PC-9 (cell line): ENCODE results near the gene DDI2.

ENCODE experiments used
- CTCF ChIP-seq: fragments of 200-600 bp; sonication (generic); conservative IDR thresholded peaks from 2 replicates; pipeline ENCODE4 v1.6.1; 2017; ENCODE audit warnings: mixed run types, antibody characterized with exemption, mild to moderate bottlenecking, moderate library complexity
- EZH2 ChIP-seq: fragments of 200-600 bp; sonication (generic); IDR thresholded peaks from 2 replicates; pipeline ENCODE4 v1.8.0; 2017; ENCODE audit warnings: antibody characterized with exemption, low read depth

GRCh38 chr1:15621975-15622374 lies 4.7 kb downstream of the DDI2 start:
- no peak for TF ChIP-seq CTCF
- no peak for TF ChIP-seq EZH2
